ENCODE data around the gene TBX3.
"Not testable (repeated sequence)": the region's sequence is repeated elsewhere in the genome, so short reads cannot be mapped to it uniquely, and the experiment has no call there.

The TBX3 gene

DNA sequence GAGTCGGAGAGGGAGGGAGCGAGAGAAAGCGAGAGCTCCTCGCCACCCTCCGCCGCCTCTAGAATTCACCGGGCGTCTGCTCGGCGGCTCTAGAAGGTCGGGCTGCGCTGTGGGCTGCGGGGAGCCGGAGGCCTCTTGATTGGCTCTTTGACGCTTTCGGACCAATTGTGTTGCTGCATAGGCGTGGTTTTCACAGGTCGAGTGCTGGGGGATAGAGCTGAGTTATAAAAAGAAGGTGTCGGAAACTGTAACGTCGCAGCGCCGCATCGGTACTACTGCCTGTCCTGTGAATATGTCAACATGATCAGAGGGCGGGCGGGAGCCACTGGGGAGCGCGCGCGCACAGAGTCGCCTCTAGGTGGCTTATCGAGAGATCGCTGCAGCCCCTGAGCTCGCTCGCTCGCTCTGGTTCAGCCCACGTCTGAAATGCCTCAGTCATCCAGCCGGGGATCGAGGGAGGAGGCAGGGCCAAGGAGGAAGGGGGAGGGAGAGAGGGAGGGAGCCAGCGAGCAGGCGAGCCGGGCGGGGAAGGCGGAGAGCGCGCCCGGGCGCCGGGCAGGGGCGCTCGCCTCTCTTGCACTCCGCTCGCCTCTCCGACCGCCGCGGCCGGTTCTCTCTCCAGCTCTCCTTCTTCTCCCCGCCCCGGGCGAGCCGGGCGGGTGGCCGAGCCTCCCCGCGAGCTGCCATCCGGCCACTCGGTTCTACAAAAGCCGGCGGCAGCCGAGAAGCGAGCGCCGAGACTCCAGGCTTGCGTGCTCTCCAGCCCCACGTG is at the start of gene TBX3:
Gene TBX3, minus strand, starts transcription at position 78 of the 772 bp plus-strand sequence. CDS start 975 bp downstream, outside the sequence.
- DNase-seq = peak; percentile 51

DNA sequence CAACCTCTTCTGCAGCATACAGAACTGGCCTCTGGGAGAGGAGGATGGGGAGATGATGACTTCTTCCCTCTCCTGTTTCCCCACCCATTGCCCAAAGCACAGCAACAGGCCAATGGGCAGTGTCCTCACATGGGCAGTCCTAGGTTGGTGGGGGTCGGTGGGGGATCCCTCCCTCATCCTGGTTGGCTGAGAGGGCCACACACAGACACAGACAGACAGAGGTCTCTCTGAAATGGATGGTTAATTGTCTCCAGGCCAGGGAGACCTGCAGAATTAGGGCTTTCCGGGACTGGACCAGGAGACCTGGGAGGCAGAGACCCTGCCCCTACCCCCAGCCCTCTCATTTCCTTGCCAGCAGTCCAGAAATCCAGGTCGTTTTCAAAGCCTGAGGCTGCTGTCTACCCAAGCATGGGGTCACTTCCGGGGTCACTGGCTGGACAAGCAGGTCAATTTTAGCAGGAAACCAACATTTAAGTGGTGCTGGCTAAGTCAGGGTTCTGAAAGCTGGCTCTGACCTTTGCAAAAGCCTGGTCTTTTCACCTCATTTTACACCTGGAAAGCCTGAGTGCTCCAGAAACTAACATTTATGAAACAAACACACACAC is 48.6 kb upstream of the TBX3 start:
- DNase-seq = no peak

DNA sequence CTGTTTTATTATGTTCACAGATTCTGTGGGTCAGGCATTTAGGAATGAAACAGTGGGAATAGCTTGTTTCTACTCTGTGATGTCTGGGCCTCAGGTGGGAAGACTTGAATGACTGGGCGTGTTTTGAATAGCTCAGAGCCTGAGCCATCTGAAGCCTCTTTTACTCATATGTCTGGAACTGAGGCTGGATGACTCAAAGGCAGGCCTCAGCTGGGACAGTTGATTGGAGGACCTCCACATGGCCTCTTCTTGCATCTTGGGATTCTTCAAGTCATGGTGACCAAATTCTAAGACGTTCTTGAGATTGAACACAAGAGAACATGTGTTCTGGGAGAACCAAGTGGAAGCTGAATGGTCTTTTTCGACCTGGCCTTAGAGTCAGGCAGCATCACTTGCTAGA is 45.8 kb upstream of the TBX3 start:
- DNase-seq = no peak

DNA sequence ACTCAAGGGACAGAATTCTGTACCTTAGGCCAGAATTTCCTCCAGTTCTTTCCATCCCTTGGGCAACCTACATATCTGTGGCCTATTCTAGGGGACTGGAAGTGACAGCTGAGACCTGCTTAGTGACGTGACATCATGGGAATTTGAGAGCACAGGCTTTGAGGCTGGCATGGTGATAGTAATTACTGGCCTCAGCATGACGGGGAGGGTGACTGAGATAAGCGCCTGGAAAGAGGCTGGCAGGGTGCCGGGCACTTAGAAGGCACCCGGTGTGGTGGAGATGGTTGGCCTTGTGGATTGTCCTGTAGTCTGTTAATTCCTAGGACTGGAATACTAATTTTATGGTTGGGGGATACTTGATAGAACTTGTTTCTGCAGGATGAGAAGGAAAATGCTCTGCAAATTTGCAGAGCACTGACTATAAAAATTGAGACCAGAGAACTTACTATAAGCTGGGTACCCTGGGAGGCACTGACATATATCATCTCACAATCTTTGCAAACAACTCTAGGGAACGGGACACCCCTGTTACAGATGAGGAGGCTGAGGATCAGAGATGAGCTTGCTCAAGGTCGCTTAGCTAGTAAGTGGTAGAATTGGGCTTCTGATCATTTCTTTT is 42.2 kb upstream of the TBX3 start:
- no peak for DNase-seq

DNA sequence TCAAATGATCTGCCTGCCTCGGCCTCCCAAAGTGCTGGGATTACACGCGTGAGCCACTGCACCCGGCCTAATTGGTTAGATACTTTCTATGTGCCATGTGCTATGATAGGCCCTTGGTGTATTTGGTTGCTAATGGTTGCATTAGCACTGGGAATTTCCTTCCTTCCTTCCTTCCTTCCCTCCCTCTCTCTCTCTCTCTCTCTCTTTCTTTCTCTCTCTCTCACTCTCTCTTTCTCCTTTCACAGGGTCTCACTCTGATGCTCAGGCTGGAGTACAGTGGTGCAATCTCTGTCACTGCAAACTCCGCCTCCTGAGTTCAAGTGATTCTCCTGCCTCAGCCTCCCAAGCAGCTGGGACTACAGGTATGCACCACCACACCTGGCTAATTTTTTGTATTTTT is 38.2 kb upstream of the TBX3 start:
- not testable (repeated sequence) for DNase-seq

DNA sequence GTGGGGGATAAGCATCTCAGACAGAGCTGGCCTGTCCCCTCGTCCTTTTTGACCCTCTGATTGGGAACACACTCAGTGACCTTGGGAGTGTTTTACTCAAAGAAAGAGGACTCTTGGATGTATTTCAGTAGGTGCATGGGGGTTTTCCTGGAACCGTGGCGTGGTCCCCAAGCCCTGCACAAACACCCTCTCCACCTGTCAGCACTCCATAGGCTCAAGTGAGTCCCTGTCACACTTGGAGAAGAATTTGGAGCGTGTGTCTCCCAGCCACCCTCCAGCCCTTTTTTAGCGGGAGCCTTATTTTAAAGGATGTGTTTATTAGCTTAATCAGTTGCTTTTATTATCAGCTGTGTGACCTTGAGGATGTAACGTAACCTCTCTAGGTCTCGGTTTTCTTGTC is 37.3 kb upstream of the TBX3 start:
- DNase-seq = no peak

DNA sequence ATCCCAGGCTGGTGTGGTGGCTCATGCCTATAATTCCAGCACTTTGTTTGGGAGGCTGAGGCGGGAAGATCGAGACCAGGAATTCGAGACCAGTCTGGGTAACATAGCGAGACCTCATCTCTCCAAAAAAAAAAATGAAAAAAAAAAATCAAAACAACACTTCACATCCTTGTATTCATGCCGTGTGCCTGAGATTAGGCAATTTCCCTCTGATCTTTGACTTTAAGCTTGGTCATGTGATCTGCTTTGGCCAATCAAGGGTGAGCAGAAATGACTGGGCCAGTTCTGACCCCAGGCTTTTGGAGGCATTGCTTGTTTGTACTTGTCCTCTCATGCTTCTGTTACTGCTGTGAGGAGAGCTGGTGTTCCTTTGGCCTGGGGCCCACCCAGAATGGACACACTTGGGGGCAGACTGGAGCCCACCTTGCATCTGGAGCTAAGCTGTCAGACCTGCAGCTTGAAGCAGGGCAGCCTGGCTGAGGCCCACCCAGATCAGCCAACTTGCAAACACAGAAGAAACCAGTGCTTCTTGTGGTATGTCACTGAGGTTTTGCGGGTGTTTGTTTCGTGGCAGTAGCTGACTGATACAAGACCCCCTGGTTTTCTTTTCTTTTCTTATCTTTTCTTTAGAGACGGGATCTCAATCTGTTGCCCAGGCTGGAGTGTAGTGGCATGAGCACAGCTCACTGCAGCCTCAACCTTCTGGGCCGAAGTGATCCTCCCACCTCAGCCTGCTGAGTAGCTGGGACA is 29.7 kb upstream of the TBX3 start:
- no peak for DNase-seq

DNA sequence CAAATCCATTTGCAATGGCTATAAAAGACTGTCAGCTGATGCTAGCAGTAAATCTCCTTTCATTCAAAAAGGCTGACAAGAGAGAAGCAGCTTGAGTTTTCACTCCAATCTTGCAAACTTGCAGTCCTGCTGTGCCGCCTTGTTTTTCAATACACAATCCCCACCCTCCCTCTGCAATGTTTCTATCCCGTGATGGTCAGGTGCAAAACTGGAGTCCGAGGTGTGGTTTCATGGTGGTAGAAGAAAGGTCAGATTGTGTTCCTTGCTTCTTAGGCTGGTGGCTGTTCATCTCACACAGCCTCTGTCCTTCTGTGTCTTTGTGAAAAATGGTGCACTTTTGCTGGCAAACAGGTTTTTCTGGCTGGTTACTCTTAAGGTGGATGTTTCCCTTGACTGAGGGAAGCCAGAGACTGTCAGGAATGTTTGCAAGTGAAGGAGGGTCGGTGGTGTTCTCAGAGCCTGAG is 27.7 kb upstream of the TBX3 start:
- no peak for DNase-seq

DNA sequence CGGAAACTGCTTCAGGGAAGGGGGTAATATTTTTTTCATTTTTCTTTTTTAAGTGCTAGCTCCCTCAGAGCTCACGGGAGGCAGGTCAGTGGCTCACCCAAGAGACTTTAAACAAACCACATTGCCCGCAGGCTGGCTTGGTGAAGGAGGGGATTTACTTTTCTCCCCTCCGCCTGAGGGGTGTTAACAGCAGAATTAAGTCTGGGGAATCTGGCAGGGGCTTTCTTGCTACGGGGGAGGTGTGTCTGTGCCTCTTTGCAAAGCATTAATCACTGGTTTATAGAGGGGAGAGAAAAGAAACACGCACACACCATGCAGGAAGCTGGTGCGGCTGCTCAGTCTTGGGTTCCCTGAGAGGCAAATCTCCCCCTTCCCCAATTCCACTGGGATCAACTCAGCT is 26.2 kb upstream of the TBX3 start:
- no peak for DNase-seq

DNA sequence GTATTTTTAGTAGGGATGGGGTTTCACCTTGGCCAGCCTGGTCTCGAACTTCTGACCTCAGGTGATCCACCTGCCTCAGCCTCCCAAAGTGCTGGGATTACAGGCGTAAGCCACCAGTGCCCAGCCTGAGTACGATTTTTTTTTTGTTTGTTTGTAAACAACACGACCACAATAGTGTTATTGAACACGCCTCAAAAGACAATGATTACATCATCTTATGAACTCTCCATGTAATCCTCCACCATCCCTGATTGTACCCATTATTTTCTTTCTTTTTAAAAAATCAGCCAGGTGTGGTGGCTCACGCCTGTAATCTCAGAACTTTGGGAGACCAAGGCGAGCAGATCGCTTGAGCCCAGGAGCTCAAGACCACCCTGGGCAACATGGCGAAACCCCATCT is 25.1 kb upstream of the TBX3 start:
- DNase-seq = no peak

DNA sequence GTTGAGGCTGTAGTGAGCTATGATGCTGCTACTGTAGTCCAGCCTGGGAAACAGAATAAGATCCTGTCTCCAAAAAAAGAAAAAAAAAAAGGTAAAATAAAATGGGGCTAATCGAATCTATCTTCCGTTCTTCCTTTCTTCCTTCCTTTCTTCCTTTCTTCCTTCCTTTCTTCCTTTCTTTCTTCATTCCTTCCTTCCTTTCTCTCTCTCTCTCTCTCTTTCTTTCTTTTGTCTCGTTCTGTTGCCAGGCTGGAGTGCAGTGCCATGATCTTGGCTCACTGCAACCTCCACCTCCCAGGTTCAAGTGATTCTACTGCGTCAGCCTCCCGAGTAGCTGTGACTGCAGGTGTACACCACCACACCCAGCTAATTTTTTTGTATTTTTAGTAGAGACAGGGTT is 24.6 kb upstream of the TBX3 start:
- not testable (repeated sequence) for DNase-seq

DNA sequence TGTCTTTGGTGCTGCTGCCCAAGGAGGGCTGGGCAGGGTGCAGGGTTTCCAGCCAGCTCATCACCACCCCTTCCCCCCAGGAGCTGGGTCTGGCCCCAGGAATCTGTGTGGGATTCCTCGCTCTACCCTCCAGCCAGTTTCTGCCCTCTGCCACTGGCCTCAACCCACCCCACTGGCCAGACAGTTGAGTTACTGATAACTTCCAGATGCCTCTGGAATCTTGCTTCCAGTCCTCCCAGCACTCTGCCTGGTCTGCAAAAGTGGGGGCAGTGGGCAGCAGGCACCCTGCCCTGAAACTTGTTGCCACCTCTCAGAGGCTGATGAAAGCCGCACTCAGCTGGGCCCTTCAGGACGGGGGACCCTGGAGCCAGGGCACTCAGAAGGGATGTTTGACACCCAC is 20.1 kb upstream of the TBX3 start:
- DNase-seq = no peak

DNA sequence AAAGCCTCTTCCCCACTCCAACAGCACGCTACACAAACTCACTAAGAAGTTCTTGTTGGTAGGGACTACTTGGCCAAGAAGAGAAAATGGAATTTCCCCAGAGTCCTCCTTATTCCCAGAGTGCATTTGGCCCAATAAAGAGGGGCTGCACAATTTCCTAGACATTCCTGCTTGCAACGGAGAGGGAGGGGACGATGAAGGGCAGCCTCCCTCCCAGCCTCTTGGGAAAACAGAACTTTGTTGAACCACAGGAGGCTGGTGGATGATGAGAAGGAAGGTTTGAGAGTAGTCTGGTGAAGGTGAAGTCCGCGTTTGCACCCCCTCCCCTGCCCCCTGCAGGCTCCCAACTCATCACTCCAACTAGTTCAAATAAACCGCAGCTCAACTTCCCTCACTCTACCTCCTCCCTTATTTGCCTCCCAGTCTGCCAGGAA is 19.1 kb upstream of the TBX3 start:
- DNase-seq = no peak

DNA sequence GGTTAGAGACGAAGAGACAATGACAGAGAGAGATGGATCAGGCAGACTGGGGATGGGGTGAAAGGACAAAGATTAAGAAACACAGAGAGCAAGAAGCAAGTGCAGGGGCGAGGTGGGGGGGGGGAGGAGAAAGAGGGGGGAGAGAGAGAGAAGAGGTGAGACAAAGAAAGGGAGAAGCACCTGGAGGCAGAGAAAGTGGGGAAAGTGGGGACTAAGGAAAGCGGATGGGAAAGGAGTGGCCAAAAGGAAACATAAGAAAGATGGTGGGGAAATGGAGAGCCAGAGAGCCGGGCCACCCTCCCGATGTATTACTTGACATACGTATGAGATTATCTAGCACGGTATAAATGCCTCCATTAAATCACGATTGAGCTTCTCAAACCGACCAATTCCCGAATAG is 18.5 kb upstream of the TBX3 start:
- no peak for DNase-seq

DNA sequence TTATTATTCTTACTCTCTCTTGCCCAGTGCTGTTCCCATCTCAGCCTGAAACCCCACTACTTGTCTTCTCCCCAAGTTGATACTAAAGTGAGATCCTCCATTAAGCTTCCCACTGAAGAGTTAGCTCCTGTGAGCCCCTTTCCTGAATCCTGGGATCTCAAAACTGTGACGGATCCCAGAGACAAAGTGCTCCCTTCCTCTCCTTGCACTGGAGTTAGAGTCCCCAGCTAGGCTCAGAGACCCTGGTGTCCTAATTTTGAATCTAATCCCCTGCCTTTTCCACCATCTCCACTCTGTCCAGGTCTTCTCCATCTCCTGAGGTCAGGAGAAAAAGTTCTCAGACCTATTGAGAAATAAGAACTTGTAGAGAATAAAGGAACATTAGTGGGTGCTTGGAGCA is 17.6 kb upstream of the TBX3 start:
- DNase-seq = no peak

DNA sequence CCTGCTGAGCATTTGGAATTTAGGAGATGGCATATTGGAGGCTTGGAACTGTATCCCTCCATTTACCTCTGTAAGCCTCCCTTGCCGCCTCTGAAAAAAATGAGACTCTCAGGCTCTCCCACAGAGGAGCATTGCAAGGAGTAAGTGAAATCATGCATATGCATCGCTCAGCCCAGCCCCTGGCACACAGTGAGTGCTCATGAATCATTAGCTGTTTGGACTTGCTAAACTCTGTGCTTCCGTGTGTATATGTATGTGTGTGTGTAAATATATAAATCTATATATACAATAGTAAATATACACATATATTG is 17.1 kb upstream of the TBX3 start:
- no peak for DNase-seq

DNA sequence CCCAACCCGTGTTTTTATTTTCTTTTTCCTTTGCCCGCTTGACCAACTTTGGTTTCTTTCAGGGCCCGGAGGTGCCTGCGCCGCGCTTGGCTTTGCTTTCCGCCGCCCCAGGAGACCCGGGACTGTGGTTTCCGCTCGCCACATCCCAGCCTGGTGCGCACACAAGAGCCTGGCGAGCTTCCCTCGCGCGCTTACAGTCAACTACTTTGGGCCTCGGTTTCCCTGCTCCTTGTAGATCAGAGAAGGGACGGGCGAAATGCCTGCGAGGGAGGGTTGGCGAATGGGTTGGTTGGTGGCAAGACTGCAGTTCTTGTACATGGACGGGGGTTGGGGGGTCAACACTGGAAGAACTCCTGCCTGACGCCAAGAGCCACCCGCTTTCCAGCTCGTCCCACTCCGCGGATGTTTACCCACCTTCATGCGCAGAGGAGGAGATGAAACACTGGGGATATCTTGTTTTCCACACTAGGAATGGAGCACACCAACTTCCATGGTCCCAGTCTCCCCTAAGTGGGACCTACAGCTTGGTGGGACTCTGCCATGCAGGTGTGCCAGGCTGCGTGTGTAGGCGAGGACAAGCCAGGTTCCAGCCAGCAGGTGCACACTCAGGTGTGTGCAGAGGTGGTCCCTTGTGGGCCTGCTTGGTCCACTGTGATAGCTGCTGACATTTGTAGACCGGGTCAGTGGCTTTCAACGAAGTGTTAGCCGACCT is 16.6 kb upstream of the TBX3 start:
- DNase-seq = no peak

DNA sequence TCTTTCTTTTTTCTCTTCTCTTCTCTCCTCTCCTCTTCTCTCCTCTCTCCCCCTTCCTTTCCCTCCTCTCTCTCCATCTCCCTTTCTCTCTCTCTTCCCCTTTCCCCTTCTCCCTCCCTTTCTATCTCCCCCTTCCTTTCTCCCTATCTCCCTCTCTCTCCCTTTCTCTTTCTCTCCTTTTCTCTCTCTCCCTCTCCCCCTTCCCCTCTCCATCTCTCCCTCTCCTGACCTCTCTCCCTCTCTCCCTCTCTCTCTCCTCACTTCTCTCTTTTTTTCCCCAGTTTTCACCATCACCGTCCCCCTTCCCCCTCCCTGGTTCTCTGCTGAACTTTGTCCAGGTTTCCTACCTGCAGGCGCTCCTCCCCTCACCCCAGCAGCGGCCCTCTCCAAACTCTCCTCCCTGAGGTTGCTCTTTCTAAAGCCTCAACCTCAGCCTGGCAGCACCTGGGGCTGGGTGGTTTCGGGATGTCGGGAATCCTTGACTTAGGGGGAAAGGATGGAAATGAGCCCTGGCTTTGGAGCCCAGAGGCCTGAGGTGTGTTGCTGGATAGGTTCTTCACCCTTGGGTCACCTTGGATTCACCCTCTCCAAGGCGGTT is 14.7 kb upstream of the TBX3 start:
- no peak for DNase-seq

DNA sequence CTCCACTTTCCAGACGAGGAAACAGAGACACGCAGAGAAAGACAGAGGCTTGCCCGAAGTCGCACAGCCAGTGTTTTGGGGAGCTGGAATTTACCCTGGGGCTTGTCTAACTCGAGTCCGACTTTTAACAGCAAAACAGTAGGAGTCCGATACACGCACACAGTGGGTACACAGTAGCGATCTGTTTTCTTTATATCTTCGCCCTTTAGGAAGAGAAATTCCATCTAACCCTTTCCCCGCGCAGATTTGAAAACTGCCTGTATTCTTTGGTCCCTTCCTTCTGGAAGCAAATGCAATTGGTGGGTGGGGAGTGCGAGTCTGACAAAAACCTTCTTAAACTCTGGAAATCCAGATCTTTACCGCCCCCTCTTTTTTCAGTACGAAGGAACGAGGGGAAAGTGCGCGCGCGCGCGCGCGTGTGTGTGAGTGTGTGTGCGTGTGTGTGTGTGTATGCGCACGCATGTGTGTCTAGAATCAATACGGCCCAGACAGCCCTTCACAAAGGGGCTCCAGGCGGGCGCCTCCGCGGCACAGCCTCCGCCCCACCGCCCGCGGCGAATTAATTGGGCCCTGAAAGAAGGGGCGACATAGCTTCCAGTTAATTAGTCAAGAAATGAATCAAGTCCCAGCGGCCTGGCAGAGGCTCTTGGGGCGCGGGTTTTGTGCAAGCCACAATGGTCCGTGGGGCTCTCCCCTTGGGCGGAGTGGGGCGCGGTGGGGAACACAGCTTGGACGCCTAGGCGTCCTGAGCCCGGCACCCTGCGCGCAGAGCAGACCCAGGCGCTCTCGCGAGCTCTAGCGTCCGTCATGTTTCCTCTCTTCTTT is 14.0 kb upstream of the TBX3 start:
- DNase-seq = no peak

DNA sequence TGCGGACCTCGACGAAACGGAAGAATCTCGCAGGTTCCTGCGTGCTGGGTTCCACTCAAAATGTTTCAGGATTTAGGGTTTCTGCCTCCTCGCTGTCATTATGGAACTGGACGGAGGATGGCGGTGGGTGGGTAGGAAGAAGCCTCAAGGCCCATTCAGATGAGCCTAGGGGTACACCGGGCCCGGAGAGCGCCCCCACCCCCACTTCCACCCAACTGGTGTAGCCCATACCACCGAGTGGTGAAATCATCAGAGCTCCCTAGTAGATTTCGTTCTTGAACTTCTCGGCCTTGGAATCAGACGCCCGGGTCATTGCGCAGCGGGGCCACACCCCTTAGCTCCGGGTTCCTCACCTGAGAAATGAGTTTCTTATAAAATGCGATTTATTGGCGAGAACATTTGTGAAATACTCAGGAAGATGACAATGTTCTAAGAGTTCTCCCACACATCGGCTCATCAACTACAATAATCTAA is 13.3 kb upstream of the TBX3 start:
- DNase-seq = no peak

DNA sequence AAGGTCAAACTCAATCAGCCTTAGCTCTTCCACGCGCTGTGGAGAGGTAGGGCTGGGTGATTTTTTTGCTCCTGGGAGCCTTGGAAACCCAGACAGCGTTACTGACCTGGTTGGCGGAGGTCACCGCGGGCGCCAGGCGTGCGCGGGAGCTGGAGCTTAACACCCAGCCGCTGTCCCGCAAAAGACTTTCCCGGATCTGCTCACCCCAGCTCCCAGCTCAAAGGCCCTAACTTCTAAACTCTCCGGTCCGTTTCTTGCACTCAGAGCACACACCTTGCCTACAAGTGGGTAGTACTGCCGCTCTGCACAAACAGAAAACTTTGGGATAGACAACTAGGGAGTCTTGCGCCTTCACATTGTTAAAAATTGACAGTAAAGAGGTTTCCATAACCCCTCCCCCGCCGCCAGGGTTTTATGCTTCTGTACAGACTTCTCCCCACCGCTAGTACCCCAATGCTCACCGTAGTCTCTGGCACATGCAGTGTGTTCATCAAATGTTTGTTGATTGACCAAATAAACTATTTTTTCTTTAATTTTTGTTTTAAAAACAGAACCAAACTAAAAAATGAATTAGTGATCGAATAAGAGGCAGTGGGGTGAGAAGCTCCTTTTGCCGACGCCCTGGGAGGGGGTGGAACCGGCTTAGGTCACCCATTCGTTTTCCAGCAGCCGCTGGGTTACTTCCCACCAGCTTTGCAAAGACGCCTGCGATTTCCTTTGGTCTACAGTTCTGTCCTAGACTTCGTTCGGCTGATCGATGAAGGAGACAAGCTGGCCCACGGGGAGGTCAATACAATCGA is 12.7 kb upstream of the TBX3 start:
- DNase-seq = no peak

All from NCI-H1694 treated with DMSO at 0.1 percent for 48 hours (cell line).